Measurements from ENCODE around the gene PPP1R14D. TPM values are rescaled to one million over a fixed set of nuclear protein-coding genes. Genes with fewer than 3 reads are reported as not detected.

Gene PPP1R14D
- total RNA-seq, 4 donors from 2014 or later: not detected

DNA sequence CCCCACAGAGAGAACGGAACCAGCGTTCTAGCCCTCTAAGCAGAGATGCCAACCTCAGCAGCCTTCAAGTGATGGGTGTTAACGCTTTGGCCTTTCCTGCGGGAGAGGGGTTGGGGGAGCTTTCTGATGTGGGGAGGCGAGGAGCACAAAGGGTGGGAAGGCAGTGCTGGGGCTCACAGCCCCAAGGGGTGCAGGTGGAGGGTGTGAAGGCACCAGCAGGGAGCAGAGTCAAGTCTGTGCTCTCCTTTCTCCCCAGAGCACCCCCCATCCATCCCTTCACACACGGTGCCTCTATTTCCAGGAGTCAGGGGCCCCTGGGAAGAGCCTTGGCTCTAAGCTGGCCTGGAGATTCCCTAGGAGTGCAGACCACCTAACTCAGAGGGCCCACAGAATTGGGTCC lies 54.6 kb downstream of the PPP1R14D start:
- DNase-seq (ENCODE audit: low spot score): no peak

DNA sequence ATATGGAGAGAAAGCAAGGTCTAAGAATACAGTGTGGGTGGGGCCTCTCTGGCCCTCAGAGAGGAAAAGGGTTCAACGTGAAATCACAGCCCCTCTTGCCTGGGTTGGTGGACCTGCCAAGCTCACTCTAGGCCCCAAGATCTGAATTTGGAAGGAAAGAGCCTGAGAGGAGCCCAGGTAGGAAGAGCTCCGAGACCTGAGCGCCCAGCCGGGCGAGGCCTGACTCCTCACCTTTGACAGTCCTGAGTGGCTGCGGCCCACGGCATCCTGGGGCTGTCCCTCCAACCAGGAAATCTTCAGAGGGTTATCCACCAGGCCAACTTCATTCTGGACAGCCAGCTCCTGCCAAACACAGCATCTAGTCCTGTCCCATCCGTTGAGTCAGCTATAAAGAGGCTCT lies 55.0 kb downstream of the PPP1R14D start:
- no peak for DNase-seq (ENCODE audit: low spot score)
- TF ChIP-seq, protein P1, sequence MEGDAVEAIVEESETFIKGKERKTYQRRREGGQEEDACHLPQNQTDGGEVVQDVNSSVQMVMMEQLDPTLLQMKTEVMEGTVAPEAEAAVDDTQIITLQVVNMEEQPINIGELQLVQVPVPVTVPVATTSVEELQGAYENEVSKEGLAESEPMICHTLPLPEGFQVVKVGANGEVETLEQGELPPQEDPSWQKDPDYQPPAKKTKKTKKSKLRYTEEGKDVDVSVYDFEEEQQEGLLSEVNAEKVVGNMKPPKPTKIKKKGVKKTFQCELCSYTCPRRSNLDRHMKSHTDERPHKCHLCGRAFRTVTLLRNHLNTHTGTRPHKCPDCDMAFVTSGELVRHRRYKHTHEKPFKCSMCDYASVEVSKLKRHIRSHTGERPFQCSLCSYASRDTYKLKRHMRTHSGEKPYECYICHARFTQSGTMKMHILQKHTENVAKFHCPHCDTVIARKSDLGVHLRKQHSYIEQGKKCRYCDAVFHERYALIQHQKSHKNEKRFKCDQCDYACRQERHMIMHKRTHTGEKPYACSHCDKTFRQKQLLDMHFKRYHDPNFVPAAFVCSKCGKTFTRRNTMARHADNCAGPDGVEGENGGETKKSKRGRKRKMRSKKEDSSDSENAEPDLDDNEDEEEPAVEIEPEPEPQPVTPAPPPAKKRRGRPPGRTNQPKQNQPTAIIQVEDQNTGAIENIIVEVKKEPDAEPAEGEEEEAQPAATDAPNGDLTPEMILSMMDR (IDR thresholded peaks at IDR 0.05): no peak
- ATAC-seq (ENCODE audit: low FRiP score): no peak

More for the DNA sequence above, 54.6 kb downstream of the PPP1R14D start:
- TF ChIP-seq, protein P1 (IDR thresholded peaks at IDR 0.05): no peak
- ATAC-seq (ENCODE audit: low FRiP score): no peak

DNA sequence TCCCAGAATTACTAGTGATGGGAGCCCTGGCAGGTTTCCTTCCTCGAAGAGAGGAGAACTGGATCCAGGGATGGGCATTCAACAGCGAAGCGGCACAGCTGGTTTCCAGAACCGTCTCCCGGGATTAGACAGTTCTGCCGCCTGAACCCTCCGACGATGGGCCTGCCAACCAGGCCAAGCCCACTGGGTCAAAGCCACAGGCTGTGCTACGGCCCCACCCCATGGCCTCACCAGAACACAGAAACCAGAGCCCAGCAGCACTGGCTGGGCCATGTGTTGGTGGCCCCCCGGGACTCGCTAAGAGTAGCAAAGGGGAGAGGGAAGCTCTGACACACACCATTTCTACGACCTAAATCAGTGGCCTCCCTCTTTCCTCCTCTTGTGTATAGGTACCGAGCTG lies 56.5 kb downstream of the PPP1R14D start:
- DNase-seq (ENCODE audit: low spot score): no peak
- no peak for ATAC-seq (ENCODE audit: low FRiP score)
- TF ChIP-seq, protein P1 (IDR thresholded peaks at IDR 0.05): no peak

DNA sequence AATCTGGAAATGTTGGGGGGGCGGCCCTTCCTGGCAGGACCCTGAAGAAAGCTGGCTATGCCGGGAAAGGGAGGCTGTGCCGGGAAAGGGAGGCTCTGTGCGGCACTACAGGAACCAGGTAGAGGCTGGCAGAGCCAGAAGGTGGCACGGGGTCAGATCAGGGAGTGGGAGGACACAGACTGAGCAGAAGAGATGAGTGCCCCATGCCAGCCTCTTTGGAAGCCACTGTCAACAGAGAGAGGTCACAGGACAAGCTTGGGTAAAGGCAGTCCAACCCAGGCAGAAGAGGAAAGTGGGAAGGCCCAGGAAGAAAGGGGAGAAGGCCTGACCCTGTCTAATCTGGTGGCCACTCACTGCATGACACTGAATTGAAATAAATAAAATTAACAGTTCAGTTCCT lies 57.3 kb downstream of the PPP1R14D start:
- ATAC-seq (ENCODE audit: low FRiP score) (no peak), DNase-seq (ENCODE audit: low spot score) (no peak)
- TF ChIP-seq, protein P1 (IDR thresholded peaks at IDR 0.05): no peak

DNA sequence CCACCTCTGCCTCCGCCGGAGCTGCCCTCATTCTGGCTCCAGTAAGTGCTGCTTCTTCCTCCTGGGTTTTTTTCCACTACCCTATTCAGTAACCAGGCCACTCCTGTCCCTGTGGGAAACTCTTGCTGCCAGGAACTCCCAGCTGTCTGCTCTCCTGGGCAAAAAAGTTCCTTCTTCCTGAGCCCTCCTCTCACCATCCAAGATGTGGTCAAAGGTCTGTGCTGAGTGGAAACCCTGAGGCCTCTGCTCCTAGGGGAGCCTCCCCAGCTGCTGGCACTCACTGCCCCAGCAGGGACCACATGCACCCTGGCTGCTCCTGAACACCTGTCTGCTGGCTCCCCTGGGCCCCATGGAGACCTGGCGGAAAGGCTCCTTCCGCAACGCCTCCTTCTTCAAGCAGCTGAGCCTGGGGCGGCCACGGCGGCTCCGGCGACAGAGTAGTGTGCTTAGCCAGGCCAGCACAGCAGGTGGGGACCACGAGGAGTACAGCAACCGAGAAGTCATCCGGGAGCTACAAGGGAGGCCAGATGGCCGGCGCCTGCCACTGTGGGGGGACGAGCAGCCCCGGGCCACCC lies 58.3 kb downstream of the PPP1R14D start:
- ATAC-seq (ENCODE audit: low FRiP score): no peak
- DNase-seq (ENCODE audit: low spot score): no peak
- TF ChIP-seq, protein P1 (IDR thresholded peaks at IDR 0.05): no peak

DNA sequence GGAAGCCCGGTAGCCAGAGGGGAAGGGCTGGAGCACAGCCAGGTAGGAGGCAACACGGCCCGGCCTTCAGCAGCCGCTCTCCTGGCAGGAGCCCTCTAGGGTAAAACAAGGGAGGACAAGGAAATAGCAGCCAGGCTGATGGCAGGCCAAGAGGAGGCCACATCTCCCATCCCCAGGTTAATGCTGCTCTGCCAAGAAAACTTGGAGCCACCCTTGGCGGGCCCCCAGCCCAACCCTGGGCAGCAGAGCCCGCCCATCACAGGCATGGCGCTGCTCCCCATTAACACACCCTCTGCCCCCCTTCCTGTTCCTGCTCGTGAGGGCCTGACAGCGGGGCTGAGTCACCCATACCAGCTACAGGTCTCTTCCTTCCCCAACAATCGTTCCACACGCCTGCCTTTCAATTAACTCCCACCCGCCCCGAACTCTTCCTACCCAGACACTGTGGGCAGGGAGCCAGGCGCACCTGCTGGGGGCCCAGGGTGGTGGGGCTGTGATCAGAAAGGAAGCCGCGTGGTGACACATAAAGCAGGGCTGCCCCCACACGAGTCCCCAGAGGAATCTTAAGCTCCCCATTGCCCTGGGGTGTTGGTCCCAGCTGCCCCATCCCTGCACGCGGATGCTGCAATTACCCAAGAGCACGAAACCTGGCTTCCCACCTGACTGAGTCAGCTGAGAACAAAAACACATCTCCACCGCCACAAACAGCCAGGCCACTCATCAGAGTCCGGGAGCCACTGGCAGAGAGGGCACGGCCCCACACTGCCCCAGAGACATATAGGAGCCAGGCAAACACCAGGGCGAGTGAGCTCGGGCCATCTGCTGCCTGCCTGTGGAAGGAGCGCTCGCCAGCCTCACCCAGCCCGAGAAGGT lies 59.0 kb downstream of the PPP1R14D start, which contains the start of gene C15orf62:
Gene C15orf62 (plus strand): TSS at position 707 of the 873 bp plus-strand sequence. CDS start 516 bp downstream, outside the sequence.
- TF ChIP-seq, protein P1 (IDR thresholded peaks at IDR 0.05): no peak
- peak; percentile 73 for ATAC-seq (ENCODE audit: low FRiP score)
- DNase-seq (ENCODE audit: low spot score): peak; percentile 37

Measured in omental fat pad (tissue), 4 donors.